ENCODE data around the gene EIF4G1.

EIF4G1 gene

DNA sequence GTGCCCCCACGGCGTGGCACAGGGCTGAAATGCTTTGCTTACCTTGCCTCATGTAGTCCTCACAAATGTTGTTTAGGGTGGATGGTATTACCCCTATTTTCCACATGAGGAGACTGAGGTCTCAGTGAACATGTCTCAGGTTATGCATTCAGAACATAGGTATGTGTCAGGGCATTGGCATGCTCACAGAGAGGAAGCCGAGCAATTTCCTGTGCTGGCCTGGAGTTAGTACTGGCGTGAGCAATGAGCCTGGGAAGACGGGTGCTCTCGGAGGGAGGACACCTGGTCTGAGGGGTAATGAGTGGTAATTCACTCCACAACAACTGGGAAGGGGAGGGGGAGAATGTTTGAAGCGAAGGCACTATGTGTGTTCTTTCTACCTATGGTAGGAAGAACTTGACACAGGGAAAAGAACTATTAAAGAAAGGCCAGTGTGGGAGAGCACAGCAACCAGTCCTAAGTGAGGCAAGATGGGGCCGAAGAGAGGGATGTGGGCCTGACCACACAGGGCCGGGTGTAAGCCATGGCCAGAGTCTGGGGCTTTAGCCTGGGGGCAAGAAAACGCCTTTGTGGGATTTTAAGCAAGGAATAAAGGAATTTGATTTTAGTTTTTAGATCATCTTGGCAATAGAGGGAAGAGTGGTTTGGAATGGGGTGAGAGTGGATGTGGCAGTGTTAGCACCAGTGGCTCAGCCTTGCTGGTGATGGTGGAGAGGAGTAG lies 18.1 kb downstream of the EIF4G1 start:
- TF ChIP-seq CTCF (IDR thresholded peaks at IDR 0.05; ENCODE audit: insufficient read depth, low read depth, low read length, missing control alignments) = no peak
- H3K4me3 ChIP-seq (ENCODE audit: low read length) = no peak overlapping the region
- peak; percentile 95 for DNase-seq (ENCODE audit: low read depth)

GRCh38 chr3:184333190-184333589 lies 18.8 kb downstream of the EIF4G1 start:
- TF ChIP-seq CTCF (IDR thresholded peaks at IDR 0.05; ENCODE audit: insufficient read depth, low read depth, low read length, missing control alignments) = no peak
- no peak overlapping the region for H3K4me3 ChIP-seq (ENCODE audit: low read length)
- DNase-seq (ENCODE audit: low read depth) = no peak

GRCh38 chr3:184333700-184334099 lies 19.3 kb downstream of the EIF4G1 start:
- no peak overlapping the region for H3K4me3 ChIP-seq (ENCODE audit: low read length)
- no peak for DNase-seq (ENCODE audit: low read depth)
- TF ChIP-seq CTCF (IDR thresholded peaks at IDR 0.05; ENCODE audit: insufficient read depth, low read depth, low read length, missing control alignments) = no peak

- peak; percentile 88 for DNase-seq (ENCODE audit: low read depth)
- TF ChIP-seq CTCF (IDR thresholded peaks at IDR 0.05; ENCODE audit: insufficient read depth, low read depth, low read length, missing control alignments) = no peak
- no peak overlapping the region for H3K4me3 ChIP-seq (ENCODE audit: low read length)
These were observed 20.2 kb downstream of the EIF4G1 start for GRCh38 chr3:184334470-184335158.

DNA sequence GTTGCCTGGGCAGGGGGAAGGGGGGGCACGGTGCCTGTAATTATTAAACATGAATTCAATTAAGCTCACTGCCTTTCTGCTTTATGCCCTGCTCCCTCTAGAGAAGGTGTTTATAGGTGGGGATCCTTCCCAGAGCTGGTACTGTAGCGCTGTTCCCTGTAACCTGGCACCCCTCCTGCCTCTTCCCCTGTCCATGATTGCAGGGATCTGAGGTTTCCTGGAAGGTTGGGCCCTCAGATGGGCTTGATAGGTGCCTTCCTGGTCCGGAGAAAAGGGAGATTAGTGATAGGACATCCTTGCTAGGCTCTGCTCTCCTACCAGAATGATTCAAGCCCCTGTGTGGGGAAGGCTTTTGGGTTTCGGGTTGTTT lies 20.9 kb downstream of the EIF4G1 start:
- DNase-seq (ENCODE audit: low read depth) = no peak
- no peak for TF ChIP-seq CTCF (IDR thresholded peaks at IDR 0.05; ENCODE audit: insufficient read depth, low read depth, low read length, missing control alignments)
- peak overlapping the region; percentile 1 for H3K4me3 ChIP-seq (ENCODE audit: low read length)

DNA sequence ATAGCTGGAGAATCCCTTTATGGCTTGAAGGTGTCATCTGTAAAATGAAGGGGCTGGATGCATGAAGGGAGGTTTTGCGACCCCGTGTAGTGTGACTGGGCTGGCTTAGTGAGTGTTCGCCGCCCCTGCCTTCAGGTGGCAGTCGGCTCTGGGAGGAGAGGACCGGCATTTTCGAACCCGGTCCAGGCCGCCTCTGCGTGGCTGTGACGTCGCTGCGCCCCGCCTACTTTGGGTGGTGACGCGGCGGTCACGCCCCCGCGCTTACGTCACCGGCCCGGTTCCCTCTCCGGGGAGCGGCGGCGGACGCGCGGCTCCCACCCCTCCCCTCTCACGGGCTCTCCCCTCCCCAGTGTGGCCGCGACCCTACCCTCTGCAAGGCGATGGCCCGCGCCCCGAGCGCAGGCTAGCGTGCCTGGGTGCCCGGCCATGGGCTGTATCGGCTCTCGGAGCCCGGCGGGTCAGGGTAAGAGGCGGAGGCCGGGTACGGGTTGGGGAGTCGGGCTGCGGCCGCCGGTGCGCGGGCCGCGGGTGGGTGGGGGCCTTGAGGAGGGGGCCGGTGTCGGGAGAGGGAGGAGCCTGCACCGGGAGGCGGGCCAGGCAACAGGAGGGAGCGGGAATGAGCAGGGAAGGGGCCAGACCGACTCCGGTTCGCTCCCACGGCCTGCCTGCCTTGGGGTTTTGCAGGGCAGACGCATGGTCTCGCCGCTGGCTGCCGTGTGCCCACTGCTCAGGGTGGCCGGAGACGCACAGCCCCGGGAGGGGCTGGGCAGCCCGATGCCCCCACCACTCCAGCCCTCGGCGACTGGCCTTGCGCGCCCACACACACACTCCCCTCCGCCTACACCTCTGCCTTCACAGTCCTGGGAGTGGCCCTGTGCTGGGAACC lies 21.5 kb downstream of the EIF4G1 start:
- peak; percentile 80 for DNase-seq (ENCODE audit: low read depth)
- TF ChIP-seq CTCF (IDR thresholded peaks at IDR 0.05; ENCODE audit: insufficient read depth, low read depth, low read length, missing control alignments) = no peak
- H3K4me3 ChIP-seq (ENCODE audit: low read length) = peak overlapping the region; percentile 75
